ENCODE results near the gene RAET1E. TPM values are rescaled to one million over a fixed set of nuclear protein-coding genes. Genes with fewer than 3 reads are reported as not detected.

RAET1E gene
- total and polyA plus RNA-seq, 8 donors, result 0.19 to 2.6 TPM; not detected in 6

DNA sequence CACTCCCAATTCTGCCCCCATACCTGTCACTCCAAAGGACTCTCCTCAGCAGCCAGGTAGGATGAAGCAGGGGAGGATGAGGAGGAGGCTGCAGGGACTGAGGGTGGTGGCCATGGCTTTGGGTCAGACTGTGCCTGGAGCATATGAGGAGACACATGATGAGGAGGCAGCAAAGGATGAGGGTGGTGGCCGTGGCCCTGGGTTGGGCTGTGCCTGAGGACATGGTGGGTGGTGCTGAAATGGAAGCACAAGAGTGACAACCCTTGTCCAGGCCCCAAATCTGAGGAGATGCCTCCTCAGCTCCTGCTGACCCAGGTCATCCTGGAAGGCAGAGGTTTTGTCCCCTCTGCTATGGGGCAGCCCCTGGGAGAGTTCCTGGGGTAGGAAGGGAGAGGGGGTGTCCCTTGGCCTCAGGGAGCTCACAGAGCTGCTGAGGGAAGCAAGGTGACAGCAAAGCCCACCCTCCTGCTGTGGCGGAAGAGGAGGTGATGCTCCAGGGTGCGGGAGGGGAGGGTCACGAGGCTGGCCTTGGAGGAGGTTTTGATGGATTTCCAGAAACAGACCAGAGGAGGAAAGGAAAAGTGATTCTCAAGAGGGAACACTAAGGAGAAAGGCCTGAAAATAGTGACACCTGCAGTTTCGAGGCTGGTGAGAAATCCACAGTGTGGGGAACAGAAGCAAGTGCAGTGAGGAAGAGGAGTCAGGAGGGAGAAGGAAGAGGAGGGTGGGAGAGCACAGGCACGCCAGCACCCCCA lies 20.4 kb upstream of the RAET1E start:
- no peak for TF ChIP-seq EP300 (IDR thresholded peaks at IDR 0.05)
- TF ChIP-seq, protein P1, sequence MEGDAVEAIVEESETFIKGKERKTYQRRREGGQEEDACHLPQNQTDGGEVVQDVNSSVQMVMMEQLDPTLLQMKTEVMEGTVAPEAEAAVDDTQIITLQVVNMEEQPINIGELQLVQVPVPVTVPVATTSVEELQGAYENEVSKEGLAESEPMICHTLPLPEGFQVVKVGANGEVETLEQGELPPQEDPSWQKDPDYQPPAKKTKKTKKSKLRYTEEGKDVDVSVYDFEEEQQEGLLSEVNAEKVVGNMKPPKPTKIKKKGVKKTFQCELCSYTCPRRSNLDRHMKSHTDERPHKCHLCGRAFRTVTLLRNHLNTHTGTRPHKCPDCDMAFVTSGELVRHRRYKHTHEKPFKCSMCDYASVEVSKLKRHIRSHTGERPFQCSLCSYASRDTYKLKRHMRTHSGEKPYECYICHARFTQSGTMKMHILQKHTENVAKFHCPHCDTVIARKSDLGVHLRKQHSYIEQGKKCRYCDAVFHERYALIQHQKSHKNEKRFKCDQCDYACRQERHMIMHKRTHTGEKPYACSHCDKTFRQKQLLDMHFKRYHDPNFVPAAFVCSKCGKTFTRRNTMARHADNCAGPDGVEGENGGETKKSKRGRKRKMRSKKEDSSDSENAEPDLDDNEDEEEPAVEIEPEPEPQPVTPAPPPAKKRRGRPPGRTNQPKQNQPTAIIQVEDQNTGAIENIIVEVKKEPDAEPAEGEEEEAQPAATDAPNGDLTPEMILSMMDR (IDR thresholded peaks at IDR 0.05), result no peak
- no peak for TF ChIP-seq POLR2A (IDR thresholded peaks at IDR 0.05)
- TF ChIP-seq POLR2AphosphoS5 (IDR thresholded peaks at IDR 0.05), result no peak
- no peak for DNase-seq
- intact Hi-C loops (cut with DNase I; ENCODE audit: low total_unique reads), result no loop called here

GRCh38 chr6:149917679-149918078 lies 19.8 kb upstream of the RAET1E start:
- Histone ChIP-seq H3K4me3 (no peak overlapping the region), H3K4me1 (peaks cover 4 to 7% (median 5%) of the 10 kb centered on the region in 4 donors), H3K9me3 (no peaks in the 10 kb centered on the region), H3K27me3 (peaks cover 0 to 10% (median 3%) of the 10 kb centered on the region in 3 donors), H3K27ac (no peak overlapping the region), H3K36me3 (no peaks in the 10 kb centered on the region)
- intact Hi-C loops (cut with DNase I; ENCODE audit: low total_unique reads), result no loop called here
- TF ChIP-seq, protein P1 (IDR thresholded peaks at IDR 0.05), result no peak
- TF ChIP-seq EP300 (IDR thresholded peaks at IDR 0.05), result no peak
- no peak for TF ChIP-seq POLR2AphosphoS5 (IDR thresholded peaks at IDR 0.05)
- TF ChIP-seq POLR2A (IDR thresholded peaks at IDR 0.05), result no peak
- WGBS, 5 donors, result 87 to 97% (median 95%) methylated on average over 2 of the region's 2 CpGs
- DNase-seq, result no peak

More for the DNA sequence above, 20.4 kb upstream of the RAET1E start:
- H3K27ac ChIP-seq, result no peak overlapping the region
- H3K36me3 ChIP-seq, result no peaks in the 10 kb centered on the region
- WGBS, 5 donors, result 80 to 88% (median 83%) methylated on average over 6 of the region's 6 CpGs
- H3K4me1 ChIP-seq, result peaks cover 7 to 11% (median 10%) of the 10 kb centered on the region in 4 donors
- peaks cover 0 to 14% (median 6%) of the 10 kb centered on the region in 3 donors for H3K27me3 ChIP-seq
- no peaks in the 10 kb centered on the region for H3K9me3 ChIP-seq
- H3K4me3 ChIP-seq, result no peak overlapping the region

- no peaks in the 10 kb centered on the region for H3K36me3 ChIP-seq
- H3K4me1 ChIP-seq, result no peaks in the 10 kb centered on the region
- no peaks in the 10 kb centered on the region for H3K27me3 ChIP-seq
- no peak overlapping the region for H3K4me3 ChIP-seq
- 87 to 91% (median 89%) methylated on average over 10 of the region's 10 CpGs for WGBS, 5 donors
- TF ChIP-seq POLR2AphosphoS5 (IDR thresholded peaks at IDR 0.05) (no peak), EP300 (IDR thresholded peaks at IDR 0.05) (no peak), POLR2A (IDR thresholded peaks at IDR 0.05) (no peak)
- TF ChIP-seq, protein P1 (IDR thresholded peaks at IDR 0.05), result no peak
- no peak for DNase-seq
- intact Hi-C loops (cut with DNase I; ENCODE audit: low total_unique reads), result no loop called here
- no peak overlapping the region for H3K27ac ChIP-seq
- no peaks in the 10 kb centered on the region for H3K9me3 ChIP-seq
These were observed 18.3 kb upstream of the RAET1E start for GRCh38 chr6:149915970-149916865.

GRCh38 chr6:149913540-149914240 lies 15.8 kb upstream of the RAET1E start:
- H3K4me3 ChIP-seq, result no peak overlapping the region
- H3K36me3 ChIP-seq, result no peaks in the 10 kb centered on the region
- H3K27me3 ChIP-seq, result no peaks in the 10 kb centered on the region
- no peak overlapping the region for H3K27ac ChIP-seq
- intact Hi-C loops (cut with DNase I; ENCODE audit: low total_unique reads), result no loop called here
- TF ChIP-seq, protein P1 (IDR thresholded peaks at IDR 0.05), result no peak
- no peak for TF ChIP-seq EP300 (IDR thresholded peaks at IDR 0.05)
- no peak for TF ChIP-seq POLR2AphosphoS5 (IDR thresholded peaks at IDR 0.05)
- TF ChIP-seq POLR2A (IDR thresholded peaks at IDR 0.05), result no peak
- no peaks in the 10 kb centered on the region for H3K4me1 ChIP-seq
- DNase-seq, result no peak
- WGBS, 5 donors, result 74 to 80% (median 76%) methylated on average over 9 of the region's 9 CpGs
- peaks cover 0 to 5% (median 3%) of the 10 kb centered on the region in 4 donors for H3K9me3 ChIP-seq
